ENCODE measurements around the gene SALL1. TPM values are rescaled to one million over a fixed set of nuclear protein-coding genes. Genes with fewer than 3 reads are reported as not detected.

Gene SALL1
- total RNA-seq, 1 experiment from 2014 or later, result 101 TPM

- no peak overlapping the region for H3K18ac ChIP-seq (ENCODE audit: insufficient read length, low read depth, low read length)
- peaks cover 40% of the 10 kb centered on the region for H3K27me3 Mint-ChIP-seq (ENCODE audit: low read depth)
- peaks cover 0 to 3% of the 10 kb centered on the region in 2 experiments; a peak in 2 of 5 replicates for H3K9me3 Mint-ChIP-seq
- no CpG with 5 or more reads among the region's 6 CpGs for WGBS (ENCODE audit: extremely low coverage, insufficient read length, low lambda C conversion rate)
- no peak overlapping the region for H2AK5ac ChIP-seq (ENCODE audit: insufficient read length, low read length)
- no peak overlapping the region for H3K14ac ChIP-seq (ENCODE audit: insufficient read depth, low read length)
- H3T11ph ChIP-seq (ENCODE audit: low read length), result no peak overlapping the region
- no peak overlapping the region for H4K91ac ChIP-seq (ENCODE audit: insufficient read length, low read depth, low read length)
- H3K27me3 ChIP-seq (ENCODE audit: insufficient read depth, low read length), result peaks cover 21% of the 10 kb centered on the region; the same call in 1 of the 2 replicates
- no peak overlapping the region for H2BK20ac ChIP-seq (ENCODE audit: low read depth, low read length, poor library complexity, severe bottlenecking)
- H2BK12ac ChIP-seq (ENCODE audit: insufficient read length, low read depth, low read length), result no peak overlapping the region
- H3K23me2 ChIP-seq (ENCODE audit: insufficient read length, low read depth, low read length, poor library complexity, severe bottlenecking), result peaks cover 17% of the 10 kb centered on the region
- peaks cover 0 to 4% (median 1%) of the 10 kb centered on the region in 3 experiments; a peak in 1 of 7 replicates for H3K36me3 Mint-ChIP-seq (ENCODE audit: insufficient read depth in 1 of 3, low read depth in 3 of 3)
- H3K4me3 Mint-ChIP-seq, result no peak overlapping the region
- H3K9me3 ChIP-seq (ENCODE audit: control insufficient read depth, low read depth, low read length), result no peaks in the 10 kb centered on the region
- peaks cover 4% of the 10 kb centered on the region; the same call in 1 of the 2 replicates for H3K4me1 ChIP-seq (ENCODE audit: insufficient read depth, low read length)
- no peaks in the 10 kb centered on the region for H3K79me2 ChIP-seq (ENCODE audit: insufficient read depth, low read length)
- H3K23ac ChIP-seq (ENCODE audit: insufficient read length, low read depth, low read length), result no peak overlapping the region
- no peak overlapping the region for H4K5ac ChIP-seq (ENCODE audit: insufficient read length, low read depth, low read length)
- no peak overlapping the region for H2BK120ac ChIP-seq (ENCODE audit: low read depth, low read length, poor library complexity, severe bottlenecking)
- no peak for DNase-seq
- H3K56ac ChIP-seq (ENCODE audit: insufficient read length, low read depth, low read length), result no peak overlapping the region
- no peak overlapping the region for H2BK15ac ChIP-seq (ENCODE audit: low read depth, low read length)
- peaks cover 44% of the 10 kb centered on the region in 2 experiments for H3K4me1 Mint-ChIP-seq
- H3K4me2 ChIP-seq (ENCODE audit: insufficient read depth, insufficient read length, low read length), result no peak overlapping the region
- H3K9ac ChIP-seq (ENCODE audit: extremely low read depth, insufficient read length, low read length), result no peak overlapping the region
- no peak overlapping the region; a peak in 1 of 7 replicates for H3K27ac Mint-ChIP-seq
- H3K79me1 ChIP-seq (ENCODE audit: insufficient read depth, low read depth, low read length, poor library complexity, severe bottlenecking), result no peaks in the 10 kb centered on the region
- H4K8ac ChIP-seq (replicated peaks; ENCODE audit: insufficient read length, low read depth, low read length), result no peak overlapping the region
- no peak overlapping the region for H2AFZ ChIP-seq (ENCODE audit: low read length)
- TF ChIP-seq CTCF (conservative IDR thresholded peaks at IDR 0.05), result peak; percentile 31; the same call in 1 of the 3 replicates
- H3K4ac ChIP-seq (ENCODE audit: low read depth, low read length), result no peak overlapping the region
- no peaks in the 10 kb centered on the region for H4K20me1 ChIP-seq (ENCODE audit: control insufficient read depth, insufficient read depth, insufficient read length)
- H3K27ac ChIP-seq (ENCODE audit: insufficient read length, low read depth, low read length), result no peak overlapping the region
- H2BK5ac ChIP-seq (ENCODE audit: insufficient read length, low read length), result no peak overlapping the region
Measured at GRCh38 chr16:51159865-51160264, 8.8 kb upstream of the SALL1 start.
